ENCODE measurements around the gene LEMD3. TPM values are rescaled to one million over a fixed set of nuclear protein-coding genes. Genes with fewer than 3 reads are reported as not detected.

The LEMD3 gene
- total and polyA plus RNA-seq, 2 experiments from 2014 or later, result 15.4 to 56.7 TPM

- H3K36me3 Mint-ChIP-seq (ENCODE audit: low read depth), result no peaks in the 10 kb centered on the region; the same call in 2 of the 3 replicates
- H3K4me1 Mint-ChIP-seq, result peaks cover 15% of the 10 kb centered on the region
- H3K79me2 ChIP-seq (replicated peaks; ENCODE audit: insufficient read depth), result peaks cover 100% of the 10 kb centered on the region
- H4K20me1 ChIP-seq (replicated peaks; ENCODE audit: insufficient read depth), result peaks cover 63% of the 10 kb centered on the region
- H3K9me2 ChIP-seq (ENCODE audit: insufficient read depth), result no peaks in the 10 kb centered on the region
- no peaks in the 10 kb centered on the region for H3F3A ChIP-seq (replicated peaks; ENCODE audit: low read depth)
- DNase-seq (ENCODE audit: low spot score) (no peak), ATAC-seq (no peak)
- no peak overlapping the region for H3K4me3 ChIP-seq
- H2AFZ ChIP-seq, result no peak overlapping the region
- no peak overlapping the region for H3K4me2 ChIP-seq
- H3K27ac Mint-ChIP-seq, result no peak overlapping the region
- no peak overlapping the region for H3K4me3 Mint-ChIP-seq
- no peaks in the 10 kb centered on the region for H3K9me3 Mint-ChIP-seq
- H3K36me3 ChIP-seq (ENCODE audit: insufficient read depth), result no peaks in the 10 kb centered on the region
- no peak overlapping the region for H3K27ac ChIP-seq (ENCODE audit: low read depth)
- peaks cover 20% of the 10 kb centered on the region for H3K4me1 ChIP-seq (ENCODE audit: insufficient read depth)
- TF ChIP-seq STAT1 (IDR thresholded peaks at IDR 0.05; ENCODE audit: unreplicated experiment) (no peak), EZH2 (IDR thresholded peaks at IDR 0.05; ENCODE audit: low read depth, unreplicated experiment) (no peak), CTCF (conservative IDR thresholded peaks at IDR 0.05; ENCODE audit: low read depth in 2 of 2) (no peak)
- H3K27me3 Mint-ChIP-seq (ENCODE audit: insufficient read depth, low read depth, poor library complexity), result peaks cover under 1% of the 10 kb centered on the region
- no peaks in the 10 kb centered on the region for H3K27me3 ChIP-seq (ENCODE audit: insufficient read depth)
Measured at GRCh38 chr12:65175385-65175784, 6.0 kb downstream of the LEMD3 start.

- Mint-ChIP-seq H3K4me1 (no peaks in the 10 kb centered on the region; the same call in 2 of the 3 replicates), H3K27me3 (ENCODE audit: insufficient read depth, low read depth, poor library complexity) (no peaks in the 10 kb centered on the region), H3K36me3 (ENCODE audit: low read depth) (no peaks in the 10 kb centered on the region), H3K4me3 (no peak overlapping the region), H3K9me3 (no peaks in the 10 kb centered on the region), H3K27ac (no peak overlapping the region)
- no peaks in the 10 kb centered on the region for H3K9me2 ChIP-seq (ENCODE audit: insufficient read depth)
- H2AFZ ChIP-seq, result no peak overlapping the region
- H3K79me2 ChIP-seq (replicated peaks; ENCODE audit: insufficient read depth), result peaks cover 100% of the 10 kb centered on the region
- no peak for DNase-seq (ENCODE audit: low spot score)
- no peak overlapping the region for H3K4me3 ChIP-seq
- no peaks in the 10 kb centered on the region for H3F3A ChIP-seq (replicated peaks; ENCODE audit: low read depth)
- H3K4me2 ChIP-seq, result no peak overlapping the region
- no peak for ATAC-seq
- H3K27me3 ChIP-seq (ENCODE audit: insufficient read depth), result no peaks in the 10 kb centered on the region
- H3K4me1 ChIP-seq (ENCODE audit: insufficient read depth), result no peaks in the 10 kb centered on the region
- H3K27ac ChIP-seq (ENCODE audit: low read depth), result no peak overlapping the region
- no peaks in the 10 kb centered on the region for H3K36me3 ChIP-seq (ENCODE audit: insufficient read depth)
- TF ChIP-seq ZNF462 (CRISPR knock-in tag; IDR thresholded peaks at IDR 0.05) (no peak), STAT1 (IDR thresholded peaks at IDR 0.05; ENCODE audit: unreplicated experiment) (no peak), ETS1 (IDR thresholded peaks at IDR 0.05) (no peak), ZNF331 (CRISPR knock-in tag; IDR thresholded peaks at IDR 0.05; ENCODE audit: low read depth) (no peak), EZH2phosphoT487 (IDR thresholded peaks at IDR 0.05; ENCODE audit: unreplicated experiment) (no peak)
- peaks cover 24% of the 10 kb centered on the region for H4K20me1 ChIP-seq (replicated peaks; ENCODE audit: insufficient read depth)
Measured at GRCh38 chr12:65182012-65182739, 12.8 kb downstream of the LEMD3 start.
